GM21526 (cell line): ENCODE data around the gene COG5.
"Not testable (repeated sequence)": the region's sequence is repeated elsewhere in the genome, so short reads cannot be mapped to it uniquely, and the experiment has no call there.

Experiments used
- ATAC-seq: cut with Tn5 transposase; IDR thresholded peaks from one replicate; pipeline ENCODE4 v1.9.1; 2021; ENCODE audit warnings: moderate library complexity; ENCODE audit not compliant: unreplicated experiment, low FRiP score

The COG5 gene

GRCh38 chr7:107242267-107242666, 321.5 kb downstream of the COG5 start:
- no peak for ATAC-seq

DNA sequence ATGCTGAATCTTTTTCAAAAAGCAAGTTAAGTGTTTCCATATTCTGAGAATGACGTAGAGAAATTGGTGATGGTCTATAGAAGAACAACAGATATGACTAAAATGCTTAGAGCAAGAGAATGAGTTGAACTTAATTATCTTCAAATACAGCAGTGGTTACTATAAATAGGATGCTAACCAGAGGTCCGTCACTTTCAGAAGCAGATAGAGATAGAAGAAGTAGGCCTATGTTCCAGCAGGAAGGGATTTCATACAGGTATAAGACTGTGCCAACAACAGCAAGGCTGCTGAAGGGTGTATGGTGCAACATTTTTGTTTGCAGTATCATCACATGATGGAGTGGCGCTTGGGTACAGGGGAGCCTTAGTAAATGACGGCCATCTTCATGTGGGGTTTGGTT, 326.3 kb downstream of the COG5 start:
- no peak for ATAC-seq

- no peak for ATAC-seq
Observed at GRCh38 chr7:107236862-107237261, 326.9 kb downstream of the COG5 start.

GRCh38 chr7:107234436-107234835, 329.3 kb downstream of the COG5 start:
- no peak for ATAC-seq

GRCh38 chr7:107233981-107234380, 329.7 kb downstream of the COG5 start:
- ATAC-seq = no peak

GRCh38 chr7:107233174-107233573, 330.5 kb downstream of the COG5 start:
- ATAC-seq = no peak

- no peak for ATAC-seq
Observed at GRCh38 chr7:107232568-107233090, 331.1 kb downstream of the COG5 start.

GRCh38 chr7:107230334-107230733, 333.4 kb downstream of the COG5 start:
- ATAC-seq = no peak

- no peak for ATAC-seq
Observed at GRCh38 chr7:107228291-107228690, 335.4 kb downstream of the COG5 start.

- no peak for ATAC-seq
Observed at GRCh38 chr7:107224374-107225223, 339.1 kb downstream of the COG5 start.

GRCh38 chr7:107220806-107221205, 342.9 kb downstream of the COG5 start:
- ATAC-seq = not testable (repeated sequence)

GRCh38 chr7:107220356-107220755, 343.4 kb downstream of the COG5 start:
- no peak for ATAC-seq

DNA sequence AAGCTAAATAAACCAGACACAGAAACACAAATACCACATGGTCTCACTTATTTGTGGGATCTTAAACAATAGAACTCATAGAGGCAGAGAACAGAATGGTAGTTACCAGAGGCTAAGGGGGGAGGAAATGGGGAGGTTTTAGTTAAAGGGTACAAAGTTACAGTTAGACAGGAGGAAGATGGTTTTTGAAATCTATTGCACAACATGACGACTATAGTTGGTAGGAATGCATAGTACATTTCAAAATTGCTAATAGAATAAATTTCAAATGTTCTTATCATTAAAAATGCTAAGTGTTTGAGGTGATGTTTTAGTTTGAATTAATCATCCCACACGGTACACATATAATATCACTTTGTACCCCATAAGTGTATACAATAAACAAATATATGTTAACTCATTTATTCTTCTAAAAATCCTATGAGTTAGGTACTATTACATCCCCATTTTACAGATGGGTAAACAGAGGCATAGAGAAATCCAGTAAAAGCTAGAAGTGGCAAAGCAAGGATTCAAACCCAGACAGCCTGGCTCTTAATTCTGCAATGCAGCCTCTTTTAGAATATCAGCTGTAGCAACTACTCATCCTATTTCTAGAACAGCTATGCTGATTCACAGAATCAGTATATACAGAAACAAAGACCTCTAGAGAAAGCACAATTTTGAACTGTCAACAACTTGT, 344.0 kb downstream of the COG5 start:
- ATAC-seq = no peak

DNA sequence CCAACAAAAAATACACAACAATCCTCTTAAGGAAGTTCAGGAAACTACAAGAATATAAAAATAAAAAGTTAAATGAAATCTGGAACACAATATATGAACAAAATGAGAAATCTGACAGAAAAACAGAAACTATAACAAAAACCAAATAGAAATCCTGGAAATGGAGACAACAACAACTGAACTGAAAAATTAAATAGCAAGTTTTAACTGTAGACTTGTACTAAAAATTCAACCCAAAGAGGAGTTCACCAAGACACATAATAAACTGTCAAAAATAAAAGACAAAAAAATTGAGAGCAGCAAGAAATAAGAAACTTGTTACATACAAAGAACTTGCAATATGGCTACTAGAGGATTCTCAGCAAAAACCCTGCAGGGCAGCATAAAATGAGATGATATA, 349.8 kb downstream of the COG5 start:
- ATAC-seq = no peak

GRCh38 chr7:107213193-107213788, 350.4 kb downstream of the COG5 start:
- no peak for ATAC-seq

DNA sequence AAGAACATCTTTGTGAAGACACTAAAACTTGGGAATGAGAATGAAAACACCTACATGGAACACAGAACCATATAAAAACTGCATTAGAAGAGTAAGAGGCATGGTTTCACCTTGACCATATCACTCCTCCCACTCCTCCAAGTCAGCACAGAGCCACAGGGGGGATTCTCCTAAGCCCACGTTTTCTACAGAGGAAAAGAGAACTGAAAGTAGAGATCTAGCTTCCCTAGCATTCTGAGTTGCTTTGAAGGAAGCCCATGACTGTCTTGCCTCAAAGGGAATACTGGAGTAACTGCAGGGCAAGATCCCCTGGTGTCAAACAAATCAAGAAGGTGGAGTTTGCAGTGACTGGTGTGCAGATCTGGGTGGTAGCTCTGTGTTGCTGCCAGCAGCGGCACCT, 351.0 kb downstream of the COG5 start:
- ATAC-seq = no peak

GRCh38 chr7:107210400-107210799, 353.3 kb downstream of the COG5 start:
- ATAC-seq = no peak

- ATAC-seq = no peak
Observed at GRCh38 chr7:107209565-107209964, 354.2 kb downstream of the COG5 start.

GRCh38 chr7:107208563-107208962, 355.2 kb downstream of the COG5 start:
- ATAC-seq = no peak

- no peak for ATAC-seq
Observed at GRCh38 chr7:107208024-107208521, 355.6 kb downstream of the COG5 start.

- no peak for ATAC-seq
Observed at GRCh38 chr7:107207459-107207858, 356.3 kb downstream of the COG5 start.
